ENCODE results near the gene AGBL4.

AGBL4 gene

GRCh38 chr1:49416758-49417157 is 607.0 kb downstream of the AGBL4 start:
- no peaks in the 10 kb centered on the region for H3K4me1 ChIP-seq (ENCODE audit: control insufficient read depth, insufficient read depth, low read length)
- H3K36me3 ChIP-seq (ENCODE audit: control insufficient read depth in 2 of 2, insufficient read depth in 1 of 2, low read length in 2 of 2), result no peaks in the 10 kb centered on the region
- POLR2A ChIA-PET, result no interaction called here
- no peak for TF ChIP-seq ZNF335 (tag by site-specific recombination; conservative IDR thresholded peaks at IDR 0.05)
- no peak for TF ChIP-seq ZNF274 (IDR thresholded peaks at IDR 0.05; ENCODE audit: low read length)
- no peak for TF ChIP-seq ZNF274 (tag by site-specific recombination; IDR thresholded peaks at IDR 0.05; ENCODE audit: borderline replicate concordance)
- TF ChIP-seq ZFP37 (tag by site-specific recombination; IDR thresholded peaks at IDR 0.05), result no peak
- TF ChIP-seq BCL11A (tag by site-specific recombination; IDR thresholded peaks at IDR 0.05; ENCODE audit: low read depth), result no peak
- TF ChIP-seq ZNF792 (tag by site-specific recombination; IDR thresholded peaks at IDR 0.05), result no peak
- no peak for TF ChIP-seq ZNF114 (tag by site-specific recombination; IDR thresholded peaks at IDR 0.05)
- TF ChIP-seq ZNF416 (tag by site-specific recombination; IDR thresholded peaks at IDR 0.05), result no peak
- no peak for TF ChIP-seq ZNF146 (tag by site-specific recombination; IDR thresholded peaks at IDR 0.05)
- TF ChIP-seq AEBP2 (tag by site-specific recombination; IDR thresholded peaks at IDR 0.05; ENCODE audit: borderline replicate concordance), result no peak
- TF ChIP-seq HOXA7 (CRISPR knock-in tag; IDR thresholded peaks at IDR 0.05; ENCODE audit: borderline replicate concordance), result no peak
- TF ChIP-seq, protein P1, sequence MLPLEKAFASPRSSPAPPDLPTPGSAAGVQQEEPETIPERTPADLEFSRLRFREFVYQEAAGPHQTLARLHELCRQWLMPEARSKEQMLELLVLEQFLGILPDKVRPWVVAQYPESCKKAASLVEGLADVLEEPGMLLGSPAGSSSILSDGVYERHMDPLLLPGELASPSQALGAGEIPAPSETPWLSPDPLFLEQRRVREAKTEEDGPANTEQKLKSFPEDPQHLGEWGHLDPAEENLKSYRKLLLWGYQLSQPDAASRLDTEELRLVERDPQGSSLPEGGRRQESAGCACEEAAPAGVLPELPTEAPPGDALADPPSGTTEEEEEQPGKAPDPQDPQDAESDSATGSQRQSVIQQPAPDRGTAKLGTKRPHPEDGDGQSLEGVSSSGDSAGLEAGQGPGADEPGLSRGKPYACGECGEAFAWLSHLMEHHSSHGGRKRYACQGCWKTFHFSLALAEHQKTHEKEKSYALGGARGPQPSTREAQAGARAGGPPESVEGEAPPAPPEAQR (tag by site-specific recombination; IDR thresholded peaks at IDR 0.05), result no peak
- no peak for TF ChIP-seq PRDM2 (tag by site-specific recombination; IDR thresholded peaks at IDR 0.05; ENCODE audit: borderline replicate concordance)
- no peak for TF ChIP-seq ZNF600 (tag by site-specific recombination; IDR thresholded peaks at IDR 0.05)
- no peak for TF ChIP-seq YY1 (tag by site-specific recombination; IDR thresholded peaks at IDR 0.05)
- TF ChIP-seq, protein P2, sequence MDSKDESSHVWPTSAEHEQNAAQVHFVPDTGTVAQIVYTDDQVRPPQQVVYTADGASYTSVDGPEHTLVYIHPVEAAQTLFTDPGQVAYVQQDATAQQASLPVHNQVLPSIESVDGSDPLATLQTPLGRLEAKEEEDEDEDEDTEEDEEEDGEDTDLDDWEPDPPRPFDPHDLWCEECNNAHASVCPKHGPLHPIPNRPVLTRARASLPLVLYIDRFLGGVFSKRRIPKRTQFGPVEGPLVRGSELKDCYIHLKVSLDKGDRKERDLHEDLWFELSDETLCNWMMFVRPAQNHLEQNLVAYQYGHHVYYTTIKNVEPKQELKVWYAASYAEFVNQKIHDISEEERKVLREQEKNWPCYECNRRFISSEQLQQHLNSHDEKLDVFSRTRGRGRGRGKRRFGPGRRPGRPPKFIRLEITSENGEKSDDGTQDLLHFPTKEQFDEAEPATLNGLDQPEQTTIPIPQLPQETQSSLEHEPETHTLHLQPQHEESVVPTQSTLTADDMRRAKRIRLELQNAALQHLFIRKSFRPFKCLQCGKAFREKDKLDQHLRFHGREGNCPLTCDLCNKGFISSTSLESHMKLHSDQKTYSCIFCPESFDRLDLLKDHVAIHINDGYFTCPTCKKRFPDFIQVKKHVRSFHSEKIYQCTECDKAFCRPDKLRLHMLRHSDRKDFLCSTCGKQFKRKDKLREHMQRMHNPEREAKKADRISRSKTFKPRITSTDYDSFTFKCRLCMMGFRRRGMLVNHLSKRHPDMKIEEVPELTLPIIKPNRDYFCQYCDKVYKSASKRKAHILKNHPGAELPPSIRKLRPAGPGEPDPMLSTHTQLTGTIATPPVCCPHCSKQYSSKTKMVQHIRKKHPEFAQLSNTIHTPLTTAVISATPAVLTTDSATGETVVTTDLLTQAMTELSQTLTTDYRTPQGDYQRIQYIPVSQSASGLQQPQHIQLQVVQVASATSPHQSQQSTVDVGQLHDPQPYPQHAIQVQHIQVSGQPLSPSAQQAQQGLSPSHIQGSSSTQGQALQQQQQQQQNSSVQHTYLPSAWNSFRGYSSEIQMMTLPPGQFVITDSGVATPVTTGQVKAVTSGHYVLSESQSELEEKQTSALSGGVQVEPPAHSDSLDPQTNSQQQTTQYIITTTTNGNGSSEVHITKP (tag by site-specific recombination; IDR thresholded peaks at IDR 0.05), result no peak
- TF ChIP-seq REST (tag by site-specific recombination; IDR thresholded peaks at IDR 0.05), result no peak
- TF ChIP-seq, protein P3, sequence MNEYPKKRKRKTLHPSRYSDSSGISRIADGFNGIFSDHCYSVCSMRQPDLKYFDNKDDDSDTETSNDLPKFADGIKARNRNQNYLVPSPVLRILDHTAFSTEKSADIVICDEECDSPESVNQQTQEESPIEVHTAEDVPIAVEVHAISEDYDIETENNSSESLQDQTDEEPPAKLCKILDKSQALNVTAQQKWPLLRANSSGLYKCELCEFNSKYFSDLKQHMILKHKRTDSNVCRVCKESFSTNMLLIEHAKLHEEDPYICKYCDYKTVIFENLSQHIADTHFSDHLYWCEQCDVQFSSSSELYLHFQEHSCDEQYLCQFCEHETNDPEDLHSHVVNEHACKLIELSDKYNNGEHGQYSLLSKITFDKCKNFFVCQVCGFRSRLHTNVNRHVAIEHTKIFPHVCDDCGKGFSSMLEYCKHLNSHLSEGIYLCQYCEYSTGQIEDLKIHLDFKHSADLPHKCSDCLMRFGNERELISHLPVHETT (tag by site-specific recombination; IDR thresholded peaks at IDR 0.05), result no peak
- TF ChIP-seq GFI1B (tag by site-specific recombination; IDR thresholded peaks at IDR 0.05), result no peak
- no peak for TF ChIP-seq ZNF654 (tag by site-specific recombination; IDR thresholded peaks at IDR 0.05; ENCODE audit: low read depth)
- TF ChIP-seq KLF10 (tag by site-specific recombination; IDR thresholded peaks at IDR 0.05), result no peak
- no peak overlapping the region for H3K27ac ChIP-seq (ENCODE audit: extremely low read depth, low read depth, low read length)
- CTCF ChIA-PET, result no interaction called here
- H3K4me3 ChIP-seq (ENCODE audit: low read depth, low read length), result no peak overlapping the region
- no peaks in the 10 kb centered on the region for H3K9me3 ChIP-seq (ENCODE audit: control insufficient read depth, insufficient read depth, low read depth, low read length)

Measured in HEK293 (cell line).